Breast epithelium (tissue), 4 donors: ENCODE data around the gene API5. TPM values are rescaled to one million over a fixed set of nuclear protein-coding genes. Genes with fewer than 3 reads are reported as not detected.

ENCODE experiments used
- DNase-seq, 2 donors: peaks; one replicate each; pipeline ENCODE4 v3.0.0-alpha.2; 2019; ENCODE audit warnings: low spot score in 2 of 2
- H3K27ac ChIP-seq, 2 donors: fragments of 200-600 bp; sonication (generic) in 1 of 2; one replicate each; pipeline ENCODE4 v1.5.1; 2016 to 2019; ENCODE audit warnings: mild to moderate bottlenecking in 1 of 2
- H3K27me3 ChIP-seq, 2 donors: fragments of 200-600 bp; sonication (generic) in 1 of 2; one replicate each; pipeline versions ENCODE4 v1.5.1 to v1.6.0; 2017 to 2019; ENCODE audit warnings: control low read depth in 1 of 2, mild to moderate bottlenecking in 1 of 2
- H3K36me3 ChIP-seq: fragments of 200-600 bp; one replicate; pipeline ENCODE4 v1.5.1; 2019
- H3K4me1 ChIP-seq, 2 donors: fragments of 200-600 bp; sonication (generic); one replicate each; pipeline ENCODE4 v1.5.1; 2016 to 2019; ENCODE audit warnings: control low read depth in 1 of 2
- H3K4me3 ChIP-seq, 3 donors: fragments of 200-600 bp; sonication (generic); 1 replicate in 2 of 3; 2 replicates in 1 of 3; pipeline ENCODE4 v1.5.1; 2016 to 2019; ENCODE audit warnings: mild to moderate bottlenecking in 3 of 3, moderate library complexity in 2 of 3
- H3K9me3 ChIP-seq, 2 donors: fragments of 200-600 bp; sonication (generic) in 1 of 2; one replicate each; pipeline ENCODE4 v1.5.1; 2016 to 2019; ENCODE audit warnings: control low read depth in 1 of 2
- POLR2A ChIP-seq: fragments of 450-650 bp; IDR thresholded peaks from one replicate; pipeline ENCODE4 v1.6.1; 2016; ENCODE audit warnings: antibody characterized with exemption, mild to moderate bottlenecking, moderate library complexity
- POLR2AphosphoS5 ChIP-seq, 3 donors: sonication (generic); formaldehyde crosslinking; IDR thresholded peaks; one replicate each; pipeline ENCODE4 v1.6.1; 2017; ENCODE audit warnings: antibody characterized with exemption in 3 of 3
- intact Hi-C: fragments of 100-400 bp; cut with DNase I; formaldehyde crosslinking; loops from one replicate; pipeline ENCODE4 v1.15.1; 2023; ENCODE audit warnings: low total_unique reads
- total RNA-seq, 3 donors: library from RNA; depleted of rRNA; stranded (reverse); fragments of >200 nt; gene quantifications; one replicate each; pipeline ENCODE4 v1.1.0, GENCODE V29; 2016
- TF ChIP-seq, protein P1 (sequence below), 3 donors: fragments of 450-650 bp; IDR thresholded peaks; one replicate each; pipeline ENCODE4 v1.5.1; 2016 to 2017; ENCODE audit warnings: antibody characterized with exemption in 3 of 3, mild to moderate bottlenecking in 3 of 3, moderate library complexity in 3 of 3

The API5 gene
- total RNA-seq, 3 donors from 2014 or later, result 65.0 to 112 (median 90.1) TPM

DNA sequence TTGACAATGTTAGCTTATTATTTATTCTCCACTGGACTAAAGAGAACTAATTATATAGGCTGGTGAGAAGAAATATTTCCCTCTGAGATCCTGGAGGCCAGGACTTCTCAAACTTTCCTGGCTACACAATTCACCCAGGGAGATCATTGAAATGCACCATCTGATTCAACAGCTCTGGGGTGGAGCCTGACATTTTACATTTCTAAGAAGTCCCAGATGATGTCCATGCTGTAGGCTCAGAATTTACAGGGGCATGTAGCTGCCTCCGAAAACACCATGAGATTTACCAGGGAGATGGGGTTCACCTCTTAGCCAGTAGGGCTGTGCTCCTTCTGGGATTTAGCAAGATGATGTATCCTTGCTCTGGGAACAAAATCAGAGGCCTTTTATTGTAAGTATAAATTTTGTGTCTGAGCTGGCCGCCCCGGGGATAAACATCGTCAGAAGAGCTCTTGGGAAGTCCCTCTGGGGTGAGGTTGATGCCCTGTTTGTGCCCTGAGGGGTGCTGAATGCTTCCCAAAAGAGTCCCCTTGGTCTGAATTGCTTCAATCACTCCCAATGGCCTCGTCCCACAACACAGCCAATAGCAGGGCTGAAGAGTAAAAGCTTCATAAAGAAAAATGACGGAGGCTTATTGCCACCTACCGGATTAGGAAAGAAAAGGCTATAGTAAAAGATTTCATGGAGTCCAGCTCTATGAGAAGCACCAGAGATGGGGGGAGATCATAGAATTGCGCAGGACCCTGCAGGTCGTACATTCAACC is 33.4 kb upstream of the API5 start:
- Histone ChIP-seq H3K4me1 (no peaks in the 10 kb centered on the region), H3K27me3 (peaks cover 0 to 11% of the 10 kb centered on the region in 2 donors), H3K9me3 (no peaks in the 10 kb centered on the region), H3K4me3 (no peak overlapping the region), H3K27ac (no peak overlapping the region), H3K36me3 (no peaks in the 10 kb centered on the region)
- TF ChIP-seq, protein P1, sequence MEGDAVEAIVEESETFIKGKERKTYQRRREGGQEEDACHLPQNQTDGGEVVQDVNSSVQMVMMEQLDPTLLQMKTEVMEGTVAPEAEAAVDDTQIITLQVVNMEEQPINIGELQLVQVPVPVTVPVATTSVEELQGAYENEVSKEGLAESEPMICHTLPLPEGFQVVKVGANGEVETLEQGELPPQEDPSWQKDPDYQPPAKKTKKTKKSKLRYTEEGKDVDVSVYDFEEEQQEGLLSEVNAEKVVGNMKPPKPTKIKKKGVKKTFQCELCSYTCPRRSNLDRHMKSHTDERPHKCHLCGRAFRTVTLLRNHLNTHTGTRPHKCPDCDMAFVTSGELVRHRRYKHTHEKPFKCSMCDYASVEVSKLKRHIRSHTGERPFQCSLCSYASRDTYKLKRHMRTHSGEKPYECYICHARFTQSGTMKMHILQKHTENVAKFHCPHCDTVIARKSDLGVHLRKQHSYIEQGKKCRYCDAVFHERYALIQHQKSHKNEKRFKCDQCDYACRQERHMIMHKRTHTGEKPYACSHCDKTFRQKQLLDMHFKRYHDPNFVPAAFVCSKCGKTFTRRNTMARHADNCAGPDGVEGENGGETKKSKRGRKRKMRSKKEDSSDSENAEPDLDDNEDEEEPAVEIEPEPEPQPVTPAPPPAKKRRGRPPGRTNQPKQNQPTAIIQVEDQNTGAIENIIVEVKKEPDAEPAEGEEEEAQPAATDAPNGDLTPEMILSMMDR (IDR thresholded peaks at IDR 0.05), result peak in 1 of 3 donors; percentile 9
- no peak for TF ChIP-seq POLR2AphosphoS5 (IDR thresholded peaks at IDR 0.05)
- no peak for DNase-seq
- intact Hi-C loops, result no loop called here

DNA sequence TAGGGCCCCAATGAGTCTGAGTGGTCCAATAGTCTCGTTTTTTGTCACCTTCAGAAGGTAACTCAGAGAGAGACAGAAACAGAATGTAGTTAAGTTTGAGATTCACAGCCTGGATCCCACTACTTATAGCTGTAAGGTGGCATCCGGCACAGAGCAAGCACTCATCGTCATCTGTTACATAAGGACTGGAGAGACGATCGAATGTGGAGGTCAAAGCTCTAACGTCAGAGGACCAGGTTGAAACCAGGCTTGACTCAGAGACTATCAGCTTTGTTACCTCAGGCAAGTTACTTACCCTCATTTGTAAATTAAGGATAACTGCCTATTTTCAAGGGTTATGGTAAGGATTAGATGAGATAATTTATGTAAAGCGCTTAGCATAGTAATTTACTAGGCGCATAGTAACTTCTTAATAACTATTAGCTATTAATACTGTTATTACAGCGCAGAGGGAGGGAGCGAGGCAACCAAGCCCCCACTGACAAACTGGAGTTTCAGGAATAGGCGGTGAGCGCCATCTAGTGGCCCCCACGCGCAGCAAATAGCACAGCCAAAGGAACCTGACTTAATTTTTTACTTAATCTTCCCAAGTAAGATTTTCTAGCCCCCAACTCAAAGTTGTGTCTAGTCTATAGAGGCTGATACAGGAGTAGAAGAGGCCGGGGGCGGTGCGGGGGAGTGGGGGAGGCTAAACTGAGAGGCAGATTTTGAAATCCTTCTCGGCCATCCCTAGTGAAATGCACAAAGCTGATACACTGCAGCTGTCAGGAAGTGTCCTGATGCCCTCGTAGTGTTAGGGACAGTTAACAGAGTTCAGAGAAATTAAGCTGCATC is 29.0 kb upstream of the API5 start:
- Histone ChIP-seq H3K9me3 (no peaks in the 10 kb centered on the region), H3K27me3 (peaks cover 0 to 12% of the 10 kb centered on the region in 2 donors), H3K36me3 (no peaks in the 10 kb centered on the region), H3K4me1 (no peaks in the 10 kb centered on the region), H3K4me3 (no peak overlapping the region), H3K27ac (no peak overlapping the region)
- TF ChIP-seq POLR2AphosphoS5 (IDR thresholded peaks at IDR 0.05) (no peak), POLR2A (no peak)
- TF ChIP-seq, protein P1 (IDR thresholded peaks at IDR 0.05), result peak; percentile 19 to 65 (median 51)
- intact Hi-C loops, result no loop called here
- no peak for DNase-seq

DNA sequence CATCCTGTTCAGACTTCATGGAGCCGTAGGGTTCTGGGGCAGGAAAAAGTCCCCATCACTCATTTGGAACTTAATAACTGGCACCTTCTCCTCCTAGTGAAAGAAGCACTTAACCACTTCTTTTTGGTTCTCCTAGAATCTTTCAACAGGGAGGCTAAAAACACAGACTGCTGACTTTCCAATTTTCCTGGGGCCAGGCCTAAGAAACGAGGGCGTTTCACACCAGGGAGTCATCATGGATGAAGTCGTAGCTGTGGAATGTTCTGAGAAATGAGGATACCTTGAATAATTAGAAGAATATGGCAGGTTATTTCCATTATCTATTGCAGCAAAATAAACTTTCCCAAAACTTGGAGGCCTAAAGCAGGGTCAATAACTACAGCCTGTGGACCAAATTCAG is 26.0 kb upstream of the API5 start:
- Histone ChIP-seq H3K4me1 (no peaks in the 10 kb centered on the region), H3K27me3 (peaks cover 0 to 12% of the 10 kb centered on the region in 2 donors), H3K27ac (no peak overlapping the region), H3K9me3 (no peaks in the 10 kb centered on the region), H3K36me3 (no peaks in the 10 kb centered on the region), H3K4me3 (no peak overlapping the region)
- DNase-seq, result no peak
- intact Hi-C loops, result no loop called here
- TF ChIP-seq, protein P1 (IDR thresholded peaks at IDR 0.05), result no peak
- TF ChIP-seq POLR2AphosphoS5 (IDR thresholded peaks at IDR 0.05), result no peak
- TF ChIP-seq POLR2A, result no peak

DNA sequence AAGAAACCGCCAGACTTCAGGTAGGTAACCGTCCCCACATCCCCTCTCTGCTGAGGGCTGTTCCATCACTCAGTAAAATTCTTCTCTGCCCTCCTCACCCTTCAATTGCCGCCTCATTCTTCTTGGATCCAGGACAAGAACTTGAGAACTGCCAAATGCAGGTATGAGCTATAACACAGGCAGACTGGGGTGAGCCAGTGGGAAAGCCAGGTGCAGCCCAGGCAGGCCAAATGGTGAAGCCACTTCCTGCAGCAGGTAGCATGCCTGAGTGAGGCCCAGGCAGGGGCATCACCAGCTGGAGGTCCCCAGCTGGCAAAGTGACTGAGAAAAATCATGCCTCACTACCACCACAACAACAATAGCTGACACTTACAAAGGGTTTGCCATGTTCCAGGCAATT is 22.4 kb upstream of the API5 start:
- intact Hi-C loops, result no loop called here
- Histone ChIP-seq H3K4me3 (no peak overlapping the region), H3K27me3 (no peaks in the 10 kb centered on the region), H3K4me1 (no peaks in the 10 kb centered on the region), H3K9me3 (no peaks in the 10 kb centered on the region), H3K27ac (no peak overlapping the region), H3K36me3 (no peaks in the 10 kb centered on the region)
- no peak for DNase-seq
- TF ChIP-seq POLR2AphosphoS5 (IDR thresholded peaks at IDR 0.05), result no peak
- TF ChIP-seq POLR2A, result no peak
- TF ChIP-seq, protein P1 (IDR thresholded peaks at IDR 0.05), result no peak

DNA sequence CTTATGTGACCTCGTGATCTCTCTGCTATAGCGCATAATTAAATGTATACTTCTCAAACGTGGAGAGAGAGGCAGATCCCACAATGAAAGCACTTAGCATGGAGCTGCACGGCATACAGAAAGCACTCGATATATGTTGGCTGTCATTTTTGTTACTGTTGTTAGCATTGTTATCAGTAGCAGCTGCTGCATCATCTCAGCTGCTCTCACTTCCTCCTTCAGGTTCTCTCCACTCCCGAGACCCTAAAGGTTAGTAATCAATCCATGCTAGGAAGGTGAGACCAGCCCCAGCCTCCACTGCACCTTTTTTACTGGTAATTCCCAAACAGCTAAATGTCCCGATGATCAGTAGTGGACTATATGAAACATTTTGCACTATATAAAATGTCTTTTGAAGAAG is 13.4 kb upstream of the API5 start:
- Histone ChIP-seq H3K9me3 (peaks cover 0 to 12% of the 10 kb centered on the region in 2 donors), H3K4me1 (no peaks in the 10 kb centered on the region), H3K27me3 (peaks cover 0 to 5% of the 10 kb centered on the region in 2 donors), H3K36me3 (no peaks in the 10 kb centered on the region), H3K4me3 (no peak overlapping the region), H3K27ac (no peak overlapping the region)
- intact Hi-C loops, result no loop called here
- TF ChIP-seq, protein P1 (IDR thresholded peaks at IDR 0.05), result no peak
- TF ChIP-seq POLR2AphosphoS5 (IDR thresholded peaks at IDR 0.05) (no peak), POLR2A (no peak)
- no peak for DNase-seq
